ENCODE data around the gene HNRNPF. TPM values are rescaled to one million over a fixed set of nuclear protein-coding genes. Genes with fewer than 3 reads are reported as not detected.

HNRNPF gene
- total RNA-seq, 1 donor from 2014 or later: 101 TPM

- intact Hi-C loops (cut with DNase I): no loop called here
- no peaks in the 10 kb centered on the region for H3K9me3 ChIP-seq
- H3K4me3 ChIP-seq: no peak overlapping the region
- no peaks in the 10 kb centered on the region for H3K27me3 ChIP-seq
- H3K4me1 ChIP-seq: no peaks in the 10 kb centered on the region
- H3K36me3 ChIP-seq: peaks cover 23 to 32% of the 10 kb centered on the region in 2 donors
- no peak for DNase-seq (ENCODE audit: low spot score in 2 of 2)
- TF ChIP-seq, protein P1, sequence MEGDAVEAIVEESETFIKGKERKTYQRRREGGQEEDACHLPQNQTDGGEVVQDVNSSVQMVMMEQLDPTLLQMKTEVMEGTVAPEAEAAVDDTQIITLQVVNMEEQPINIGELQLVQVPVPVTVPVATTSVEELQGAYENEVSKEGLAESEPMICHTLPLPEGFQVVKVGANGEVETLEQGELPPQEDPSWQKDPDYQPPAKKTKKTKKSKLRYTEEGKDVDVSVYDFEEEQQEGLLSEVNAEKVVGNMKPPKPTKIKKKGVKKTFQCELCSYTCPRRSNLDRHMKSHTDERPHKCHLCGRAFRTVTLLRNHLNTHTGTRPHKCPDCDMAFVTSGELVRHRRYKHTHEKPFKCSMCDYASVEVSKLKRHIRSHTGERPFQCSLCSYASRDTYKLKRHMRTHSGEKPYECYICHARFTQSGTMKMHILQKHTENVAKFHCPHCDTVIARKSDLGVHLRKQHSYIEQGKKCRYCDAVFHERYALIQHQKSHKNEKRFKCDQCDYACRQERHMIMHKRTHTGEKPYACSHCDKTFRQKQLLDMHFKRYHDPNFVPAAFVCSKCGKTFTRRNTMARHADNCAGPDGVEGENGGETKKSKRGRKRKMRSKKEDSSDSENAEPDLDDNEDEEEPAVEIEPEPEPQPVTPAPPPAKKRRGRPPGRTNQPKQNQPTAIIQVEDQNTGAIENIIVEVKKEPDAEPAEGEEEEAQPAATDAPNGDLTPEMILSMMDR (IDR thresholded peaks at IDR 0.05): no peak
- H3K27ac ChIP-seq: no peak overlapping the region
These were observed 25.6 kb downstream of the HNRNPF start for GRCh38 chr10:43383204-43383971.

GRCh38 chr10:43380610-43381222 lies 28.3 kb downstream of the HNRNPF start:
- Histone ChIP-seq H3K9me3 (no peaks in the 10 kb centered on the region), H3K36me3 (peaks cover 0 to 6% of the 10 kb centered on the region in 2 donors), H3K27me3 (no peaks in the 10 kb centered on the region), H3K4me3 (no peak overlapping the region), H3K27ac (no peak overlapping the region), H3K4me1 (no peaks in the 10 kb centered on the region)
- intact Hi-C loops (cut with DNase I): no loop called here
- no peak for DNase-seq (ENCODE audit: low spot score in 2 of 2)
- TF ChIP-seq, protein P1 (IDR thresholded peaks at IDR 0.05): no peak

GRCh38 chr10:43377424-43377883 lies 31.5 kb downstream of the HNRNPF start:
- TF ChIP-seq, protein P1 (IDR thresholded peaks at IDR 0.05): no peak
- intact Hi-C loops (cut with DNase I): no loop called here
- Histone ChIP-seq H3K36me3 (no peaks in the 10 kb centered on the region), H3K27me3 (no peaks in the 10 kb centered on the region), H3K4me1 (no peaks in the 10 kb centered on the region), H3K4me3 (no peak overlapping the region), H3K9me3 (no peaks in the 10 kb centered on the region), H3K27ac (no peak overlapping the region)
- no peak for DNase-seq (ENCODE audit: low spot score in 2 of 2)

DNA sequence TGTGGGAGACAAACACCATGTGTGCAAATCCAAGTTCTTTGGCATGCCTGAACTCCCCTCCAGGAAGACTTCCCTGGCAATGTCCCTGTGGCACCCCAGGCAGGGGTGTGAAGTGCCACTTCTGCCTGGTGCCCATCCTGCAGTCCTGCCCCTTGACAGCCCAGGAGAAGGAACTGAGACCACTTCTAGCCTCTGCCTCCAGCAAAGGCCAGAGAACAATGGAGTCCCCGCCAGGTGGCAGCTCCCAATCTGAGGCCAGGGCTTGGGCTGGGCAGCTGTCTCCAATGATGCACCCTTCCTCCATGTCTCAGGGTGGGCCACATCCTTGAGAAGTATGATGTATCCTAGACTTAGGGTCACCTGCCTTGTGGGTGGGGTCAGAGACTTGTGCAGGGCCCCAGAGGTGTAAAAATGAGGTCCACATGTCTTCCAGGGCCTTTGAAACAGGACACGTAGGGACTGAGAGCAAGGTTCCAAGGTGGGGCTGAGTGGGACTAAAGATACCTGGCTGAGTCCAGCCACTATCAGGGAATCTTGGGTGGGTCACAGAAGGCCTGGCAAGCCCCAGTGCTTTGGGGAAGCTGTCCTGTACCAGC lies 32.1 kb downstream of the HNRNPF start:
- Histone ChIP-seq H3K27me3 (no peaks in the 10 kb centered on the region), H3K9me3 (no peaks in the 10 kb centered on the region), H3K4me1 (no peaks in the 10 kb centered on the region), H3K4me3 (no peak overlapping the region), H3K36me3 (no peaks in the 10 kb centered on the region), H3K27ac (no peak overlapping the region)
- intact Hi-C loops (cut with DNase I): no loop called here
- TF ChIP-seq, protein P1 (IDR thresholded peaks at IDR 0.05): no peak
- no peak for DNase-seq (ENCODE audit: low spot score in 2 of 2)

GRCh38 chr10:43376046-43376635 lies 32.8 kb downstream of the HNRNPF start:
- H3K36me3 ChIP-seq: no peaks in the 10 kb centered on the region
- TF ChIP-seq, protein P1 (IDR thresholded peaks at IDR 0.05): no peak
- H3K4me1 ChIP-seq: no peaks in the 10 kb centered on the region
- DNase-seq (ENCODE audit: low spot score in 2 of 2): no peak
- intact Hi-C loops (cut with DNase I): no loop called here
- H3K9me3 ChIP-seq: no peaks in the 10 kb centered on the region
- H3K27ac ChIP-seq: no peak overlapping the region
- no peaks in the 10 kb centered on the region for H3K27me3 ChIP-seq
- no peak overlapping the region for H3K4me3 ChIP-seq

Data from ascending aorta (tissue), 2 donors.